ENCODE measurements around the gene SLC12A1.

DNA sequence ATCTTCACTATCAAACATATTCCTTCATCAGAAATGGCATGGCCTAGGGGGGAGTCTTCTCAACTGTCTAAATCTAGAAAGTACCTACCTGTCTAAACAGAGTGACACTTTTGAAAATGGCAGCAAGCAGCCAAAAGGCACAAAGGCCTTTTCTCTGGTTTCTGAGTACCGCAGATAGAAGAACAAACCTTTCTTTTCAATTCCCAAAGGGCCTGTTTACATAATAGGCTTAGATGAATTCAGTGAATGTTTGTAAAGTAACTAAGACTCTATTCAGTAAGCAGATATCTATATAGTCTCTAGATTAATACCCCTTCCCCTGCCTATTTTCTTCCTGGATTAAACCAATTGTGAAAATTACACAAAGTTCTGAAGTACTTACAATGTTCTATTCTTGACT is 35.1 kb upstream of the SLC12A1 start:
- no peak for TF ChIP-seq EZH2 (IDR thresholded peaks at IDR 0.05)
- TF ChIP-seq, protein P1, sequence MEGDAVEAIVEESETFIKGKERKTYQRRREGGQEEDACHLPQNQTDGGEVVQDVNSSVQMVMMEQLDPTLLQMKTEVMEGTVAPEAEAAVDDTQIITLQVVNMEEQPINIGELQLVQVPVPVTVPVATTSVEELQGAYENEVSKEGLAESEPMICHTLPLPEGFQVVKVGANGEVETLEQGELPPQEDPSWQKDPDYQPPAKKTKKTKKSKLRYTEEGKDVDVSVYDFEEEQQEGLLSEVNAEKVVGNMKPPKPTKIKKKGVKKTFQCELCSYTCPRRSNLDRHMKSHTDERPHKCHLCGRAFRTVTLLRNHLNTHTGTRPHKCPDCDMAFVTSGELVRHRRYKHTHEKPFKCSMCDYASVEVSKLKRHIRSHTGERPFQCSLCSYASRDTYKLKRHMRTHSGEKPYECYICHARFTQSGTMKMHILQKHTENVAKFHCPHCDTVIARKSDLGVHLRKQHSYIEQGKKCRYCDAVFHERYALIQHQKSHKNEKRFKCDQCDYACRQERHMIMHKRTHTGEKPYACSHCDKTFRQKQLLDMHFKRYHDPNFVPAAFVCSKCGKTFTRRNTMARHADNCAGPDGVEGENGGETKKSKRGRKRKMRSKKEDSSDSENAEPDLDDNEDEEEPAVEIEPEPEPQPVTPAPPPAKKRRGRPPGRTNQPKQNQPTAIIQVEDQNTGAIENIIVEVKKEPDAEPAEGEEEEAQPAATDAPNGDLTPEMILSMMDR (IDR thresholded peaks at IDR 0.05), result no peak
